ENCODE measurements around the gene NRXN3.

The NRXN3 gene

DNA sequence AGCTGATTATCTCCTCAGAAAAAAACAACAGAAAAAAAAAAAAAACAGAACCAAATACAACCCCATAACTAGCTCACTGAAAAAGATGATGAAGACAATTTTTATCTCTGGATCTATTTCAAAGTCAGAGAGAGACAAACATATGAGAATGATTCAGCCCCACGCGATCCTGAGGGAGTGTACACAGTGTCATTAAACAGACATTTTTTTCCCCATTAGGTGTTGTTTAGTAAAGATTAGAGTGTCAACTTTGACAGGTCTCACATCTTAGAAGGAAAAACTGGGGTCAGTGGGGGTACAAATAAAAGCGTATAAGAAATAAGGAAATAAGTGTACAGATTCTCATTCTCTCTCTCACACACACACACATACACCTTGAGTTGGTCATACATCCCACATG is 635.4 kb downstream of the NRXN3 start:
- TF ChIP-seq CTCF (IDR thresholded peaks at IDR 0.05; ENCODE audit: extremely low read depth, missing control alignments) = no peak
- DNase-seq (ENCODE audit: low spot score) = no peak

GRCh38 chr14:78823035-78823434 is 652.9 kb downstream of the NRXN3 start:
- no peak for TF ChIP-seq CTCF (IDR thresholded peaks at IDR 0.05; ENCODE audit: extremely low read depth, missing control alignments)
- no peak for DNase-seq (ENCODE audit: low spot score)

GRCh38 chr14:78823516-78823915 is 653.3 kb downstream of the NRXN3 start:
- TF ChIP-seq CTCF (IDR thresholded peaks at IDR 0.05; ENCODE audit: extremely low read depth, missing control alignments) = no peak
- DNase-seq (ENCODE audit: low spot score) = no peak

GRCh38 chr14:78829274-78829673 is 659.1 kb downstream of the NRXN3 start:
- no peak for DNase-seq (ENCODE audit: low spot score)
- no peak for TF ChIP-seq CTCF (IDR thresholded peaks at IDR 0.05; ENCODE audit: extremely low read depth, missing control alignments)

DNA sequence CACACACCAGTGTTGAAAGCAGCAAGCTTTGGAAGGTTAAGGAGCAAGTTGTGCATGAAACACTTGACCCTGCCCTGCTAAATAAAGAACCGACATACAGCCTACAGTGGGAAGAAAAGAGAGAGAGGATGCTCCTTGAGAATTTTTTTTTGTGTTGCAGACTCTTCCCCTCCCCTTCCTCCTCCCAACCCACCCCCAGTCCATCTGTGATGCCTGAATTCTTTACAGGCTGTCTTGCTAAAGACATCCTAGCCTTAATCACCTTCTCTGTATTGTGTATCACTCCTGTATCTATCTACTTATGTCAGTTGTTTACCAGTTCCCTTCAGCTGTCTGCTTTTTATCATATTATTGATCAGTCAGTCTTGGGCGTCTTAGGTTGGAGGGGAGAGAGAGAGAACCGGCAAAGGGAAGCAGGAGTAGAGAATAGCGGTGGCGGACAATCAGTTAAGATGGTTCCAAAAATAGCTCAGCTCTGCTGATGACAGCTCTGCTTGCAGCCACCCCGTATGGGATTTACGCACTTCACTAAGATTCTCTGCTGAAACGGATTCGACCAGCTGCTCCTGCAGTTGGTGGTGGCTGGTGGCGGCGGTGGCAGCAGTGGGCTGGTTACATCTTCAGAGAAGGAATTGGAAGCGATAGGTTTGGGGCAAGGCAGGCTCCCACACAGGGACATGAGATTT is 664.7 kb downstream of the NRXN3 start:
- TF ChIP-seq CTCF (IDR thresholded peaks at IDR 0.05; ENCODE audit: extremely low read depth, missing control alignments) = no peak
- DNase-seq (ENCODE audit: low spot score) = no peak

GRCh38 chr14:78835909-78836308 is 665.7 kb downstream of the NRXN3 start:
- no peak for DNase-seq (ENCODE audit: low spot score)
- TF ChIP-seq CTCF (IDR thresholded peaks at IDR 0.05; ENCODE audit: extremely low read depth, missing control alignments) = no peak

DNA sequence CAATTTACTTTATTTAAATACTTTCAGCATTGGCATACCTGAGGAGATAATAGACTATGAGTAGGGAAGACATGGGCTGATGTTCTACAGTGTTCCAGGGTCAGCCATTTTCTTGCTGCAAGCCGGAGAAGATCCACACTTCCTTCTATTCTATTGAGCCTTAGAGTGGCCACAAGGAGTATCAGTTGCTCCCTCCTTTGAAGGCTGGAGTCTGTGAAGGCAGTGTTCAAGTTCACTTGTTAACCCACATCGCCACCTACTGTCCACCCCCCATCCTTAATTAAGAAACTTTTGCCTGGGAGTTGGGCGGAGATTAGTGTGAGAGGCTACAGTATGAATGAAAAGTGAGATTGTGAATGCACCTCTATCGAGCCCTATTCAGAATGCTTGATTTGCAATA is 666.6 kb downstream of the NRXN3 start:
- DNase-seq (ENCODE audit: low spot score) = peak; percentile 31
- TF ChIP-seq CTCF (IDR thresholded peaks at IDR 0.05; ENCODE audit: extremely low read depth, missing control alignments) = no peak

All from GM20000 (cell line).